Erythroblast (primary cell): Measurements from ENCODE around the gene ZNF217.

ENCODE experiments used
- GATA1 ChIP-seq: IDR thresholded peaks from 2 replicates; pipeline ENCODE4 v1.6.1; 2011; ENCODE audit warnings: low read depth, mild to moderate bottlenecking, control low read depth, low read length, moderate library complexity
- POLR2A ChIP-seq: IDR thresholded peaks from 2 replicates; pipeline ENCODE4 v1.6.1; 2011; ENCODE audit warnings: mild to moderate bottlenecking, low read length

DNA sequence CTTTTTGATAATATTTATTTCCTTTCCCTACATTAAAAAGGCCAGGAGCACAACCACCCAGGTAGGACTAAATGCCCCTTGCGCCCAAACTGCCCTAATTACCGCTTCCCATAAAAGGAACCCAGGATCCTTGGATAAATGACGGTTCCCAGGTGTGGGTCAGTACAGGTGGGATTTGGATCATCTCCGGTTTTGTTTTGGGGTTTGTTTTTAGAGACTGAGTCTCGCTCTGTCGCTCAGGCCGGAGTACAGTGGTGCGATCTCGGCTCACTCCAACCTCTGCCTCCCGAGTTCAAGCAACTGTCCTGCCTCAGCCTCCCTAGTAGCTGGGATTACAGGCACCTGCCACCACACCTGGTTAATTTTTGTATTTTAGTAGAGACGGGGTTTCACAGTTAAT is 28.4 kb downstream of the ZNF217 start:
- TF ChIP-seq POLR2A = no peak
- no peak for TF ChIP-seq GATA1
